H7 (cell line): Measurements from ENCODE around the gene TFDP3. TPM values are rescaled to one million over a fixed set of nuclear protein-coding genes. Genes with fewer than 3 reads are reported as not detected.
A peak's percentile ranks its signal among the peaks of the same experiment; 100 is the strongest.

Experiments
- DNase-seq: peaks from one replicate; pipeline ENCODE4 v3.0.0; 2012
- H3K27me3 ChIP-seq: 2 replicates; pipeline ENCODE4 v1.6.0; 2011; ENCODE audit warnings: mild to moderate bottlenecking, low read length; ENCODE audit not compliant: control insufficient read depth, insufficient read depth
- H3K36me3 ChIP-seq: replicated peaks from 2 replicates; pipeline ENCODE4 v1.5.1; 2011; ENCODE audit warnings: low read length; ENCODE audit not compliant: control insufficient read depth, insufficient read depth
- H3K4me3 ChIP-seq: 2 replicates; pipeline ENCODE4 v1.5.1; 2011; ENCODE audit warnings: low read depth, mild to moderate bottlenecking, control low read depth, low read length, moderate library complexity; ENCODE audit not compliant: insufficient read depth
- total RNA-seq: library from RNA; depleted of rRNA; stranded (reverse); fragments of >200 nt; shearing (Covaris generic); gene quantifications from 2 replicates; pipeline ENCODE4 v1.2.3, GENCODE V29; 2014; rRNA removed

Gene TFDP3, protein sequence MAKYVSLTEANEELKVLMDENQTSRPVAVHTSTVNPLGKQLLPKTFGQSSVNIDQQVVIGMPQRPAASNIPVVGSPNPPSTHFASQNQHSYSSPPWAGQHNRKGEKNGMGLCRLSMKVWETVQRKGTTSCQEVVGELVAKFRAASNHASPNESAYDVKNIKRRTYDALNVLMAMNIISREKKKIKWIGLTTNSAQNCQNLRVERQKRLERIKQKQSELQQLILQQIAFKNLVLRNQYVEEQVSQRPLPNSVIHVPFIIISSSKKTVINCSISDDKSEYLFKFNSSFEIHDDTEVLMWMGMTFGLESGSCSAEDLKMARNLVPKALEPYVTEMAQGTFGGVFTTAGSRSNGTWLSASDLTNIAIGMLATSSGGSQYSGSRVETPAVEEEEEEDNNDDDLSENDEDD
- not detected in 2 replicates for total RNA-seq

DNA sequence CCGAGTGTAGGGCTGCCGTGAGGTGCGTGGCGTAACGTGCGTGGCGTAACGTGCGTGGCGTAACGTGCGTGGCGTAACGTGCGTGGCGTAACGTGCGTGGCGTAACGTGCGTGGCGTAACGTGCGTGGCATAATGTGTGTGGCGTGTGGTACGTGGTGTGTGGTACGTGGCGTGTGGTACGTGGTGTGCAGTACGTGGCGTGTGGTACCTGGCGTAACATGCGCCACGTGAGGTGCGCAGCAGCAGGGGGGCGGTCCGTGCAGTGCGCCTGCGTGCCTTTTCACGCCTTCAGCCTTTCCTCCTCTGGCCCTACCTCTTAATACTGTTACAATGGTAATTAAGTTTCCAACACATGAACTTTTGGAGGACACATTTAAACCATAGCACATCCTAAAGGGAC, at the start of gene TFDP3:
TSS of gene TFDP3 (minus strand) at position 26 of the 400 bp plus-strand sequence. CDS start 95 bp downstream, outside the sequence.
- Histone ChIP-seq H3K36me3 (no peaks in the 10 kb centered on the region), H3K4me3 (no peak within 1 kb of the TSS), H3K27me3 (no peaks in the 10 kb centered on the region)
- no peak for DNase-seq

DNA sequence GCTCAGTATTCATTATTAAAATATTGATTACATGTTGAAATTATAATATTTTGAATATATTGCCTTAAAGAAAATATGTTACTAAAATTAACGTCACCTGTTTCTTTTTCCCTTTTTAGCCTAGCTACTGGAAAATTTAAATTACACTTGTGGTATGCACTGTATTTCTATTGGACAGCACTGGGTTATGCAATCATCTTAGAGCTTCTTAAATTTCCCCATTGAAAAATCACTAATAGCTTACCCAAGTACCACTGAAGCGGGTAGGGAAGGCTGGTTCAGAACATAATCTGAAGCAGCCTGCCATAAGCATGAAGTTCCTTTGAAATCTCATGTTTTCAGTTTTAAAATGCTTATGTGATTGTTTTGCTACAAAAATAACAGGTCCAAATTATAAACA, 49.5 kb upstream of the TFDP3 start:
- Histone ChIP-seq H3K4me3 (no peak overlapping the region), H3K27me3 (no peaks in the 10 kb centered on the region), H3K36me3 (no peaks in the 10 kb centered on the region)
- DNase-seq = no peak

DNA sequence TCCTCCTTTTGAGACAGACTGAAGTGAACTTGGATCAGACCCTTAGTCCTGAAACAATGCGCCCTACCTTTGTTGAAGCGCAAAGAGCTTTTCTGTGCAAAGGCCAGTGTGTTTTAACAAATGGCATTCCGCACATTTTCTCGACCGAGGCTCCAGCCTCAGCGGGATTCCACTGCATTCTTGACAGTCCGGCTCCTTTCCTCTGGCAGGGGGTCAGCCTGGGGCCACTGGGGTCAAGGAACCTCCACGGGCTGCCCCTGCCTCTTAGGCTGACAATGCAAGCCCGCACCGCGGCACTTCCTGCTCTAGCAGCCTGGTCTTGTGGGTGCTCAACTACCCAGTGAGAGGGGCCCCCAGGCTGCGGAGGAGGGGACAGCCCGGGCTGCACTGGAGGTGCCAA, 47.2 kb upstream of the TFDP3 start:
- Histone ChIP-seq H3K36me3 (no peaks in the 10 kb centered on the region), H3K27me3 (no peaks in the 10 kb centered on the region), H3K4me3 (no peak overlapping the region)
- peak; percentile 91 for DNase-seq

DNA sequence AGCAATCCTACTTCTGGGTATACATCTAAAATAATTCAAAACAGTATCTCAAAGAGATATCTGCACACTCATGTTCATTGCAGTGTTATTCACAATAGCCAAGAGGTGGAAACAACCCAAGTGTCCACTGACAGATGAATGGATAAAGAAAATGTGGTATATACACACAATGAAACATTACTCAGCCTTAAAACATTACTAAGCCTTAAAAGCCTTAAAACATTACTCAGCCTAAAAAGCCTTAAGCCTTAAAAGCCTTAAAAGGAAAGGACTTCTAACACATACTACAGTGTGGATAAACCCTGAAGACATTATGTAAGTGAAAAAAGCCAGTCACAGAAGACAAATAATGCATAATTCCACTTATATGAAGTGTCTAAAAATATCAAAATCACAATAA, 40.3 kb upstream of the TFDP3 start:
- Histone ChIP-seq H3K27me3 (no peaks in the 10 kb centered on the region), H3K36me3 (no peaks in the 10 kb centered on the region), H3K4me3 (no peak overlapping the region)
- no peak for DNase-seq

DNA sequence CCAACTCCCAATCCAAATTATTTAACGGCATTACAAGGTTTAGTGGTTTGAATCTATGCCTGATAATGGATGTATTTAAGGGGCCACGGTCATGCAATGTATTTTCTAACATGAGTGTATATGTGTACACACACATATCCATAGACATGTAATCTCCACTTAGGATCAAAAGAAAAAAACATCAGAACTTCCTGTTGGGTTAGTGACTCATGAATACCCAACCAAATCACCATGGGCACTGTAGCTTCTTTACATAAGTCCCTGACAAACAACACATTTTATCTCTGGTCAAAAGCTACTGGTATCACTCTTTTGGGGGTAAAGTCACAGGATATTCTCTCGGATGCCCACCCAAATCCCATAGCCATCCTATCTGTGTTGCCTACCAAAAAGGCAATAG, 36.5 kb upstream of the TFDP3 start:
- no peaks in the 10 kb centered on the region for H3K36me3 ChIP-seq
- no peak for DNase-seq
- H3K4me3 ChIP-seq = no peak overlapping the region
- no peaks in the 10 kb centered on the region for H3K27me3 ChIP-seq

DNA sequence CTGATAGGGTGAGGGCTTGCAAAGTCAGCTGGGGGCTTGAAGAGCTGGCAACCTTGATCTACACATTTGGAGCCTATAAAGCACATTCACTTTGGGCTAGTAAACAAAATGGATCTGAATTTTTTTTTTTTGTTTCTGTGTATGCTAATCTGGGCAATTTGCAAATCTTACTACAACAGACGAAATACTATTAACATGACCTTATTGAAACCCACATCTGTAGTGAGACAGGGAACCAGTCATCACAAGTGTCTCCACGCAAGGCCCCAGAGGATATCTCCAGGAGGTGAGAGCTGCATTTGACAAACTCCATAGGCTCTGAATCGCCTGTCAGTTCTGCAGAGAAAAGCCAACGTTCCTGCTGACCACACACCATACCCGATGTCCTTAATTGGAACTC, 33.0 kb upstream of the TFDP3 start:
- H3K36me3 ChIP-seq = no peaks in the 10 kb centered on the region
- H3K4me3 ChIP-seq = no peak overlapping the region

DNA sequence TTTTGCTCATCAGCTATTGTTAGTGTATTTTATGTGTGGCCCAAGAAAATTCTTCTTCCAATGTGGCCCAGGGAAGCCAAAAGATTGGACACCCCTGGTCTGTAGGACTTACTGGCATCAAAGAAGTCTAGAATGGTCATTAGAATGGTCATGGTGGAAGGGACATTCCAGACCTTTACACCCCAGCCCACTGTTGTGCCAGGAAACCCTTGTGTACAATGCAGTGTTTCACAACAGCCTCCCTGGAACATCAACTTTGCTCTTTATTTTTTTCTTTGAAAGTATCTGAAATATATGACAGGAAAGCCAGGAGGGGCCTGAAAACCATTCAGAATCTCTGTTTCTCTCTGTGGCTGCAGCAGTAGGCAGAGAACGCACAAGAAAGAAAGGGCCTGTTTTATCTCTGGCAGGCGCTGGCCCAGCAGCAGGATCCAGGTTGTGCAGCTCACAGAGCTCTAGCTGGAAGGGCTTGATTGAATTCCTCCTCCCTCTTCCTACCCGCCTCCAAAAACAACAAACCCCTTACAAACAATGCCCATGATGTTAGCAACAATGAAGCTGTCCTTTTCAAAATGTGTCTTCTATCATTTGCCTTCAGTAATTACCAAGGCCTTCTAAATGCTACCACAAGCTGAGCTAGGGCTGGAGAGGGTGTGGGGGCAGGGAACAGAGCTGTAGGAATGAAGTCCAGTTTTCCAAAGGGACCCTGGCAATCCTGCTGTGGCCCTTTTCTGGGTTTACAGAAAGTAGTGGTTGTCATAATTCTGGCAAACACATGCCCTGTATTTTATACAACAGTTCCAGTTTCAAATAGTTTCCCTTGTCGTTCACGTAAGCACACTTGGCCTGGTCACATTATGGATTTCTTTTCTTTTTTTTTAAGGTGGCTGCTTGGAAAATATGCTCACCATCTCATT, 32.3 kb upstream of the TFDP3 start:
- Histone ChIP-seq H3K27me3 (no peaks in the 10 kb centered on the region), H3K36me3 (no peaks in the 10 kb centered on the region), H3K4me3 (no peak overlapping the region)
- DNase-seq = no peak

More for the DNA sequence above, 33.0 kb upstream of the TFDP3 start:
- H3K27me3 ChIP-seq = no peaks in the 10 kb centered on the region
- DNase-seq = no peak

DNA sequence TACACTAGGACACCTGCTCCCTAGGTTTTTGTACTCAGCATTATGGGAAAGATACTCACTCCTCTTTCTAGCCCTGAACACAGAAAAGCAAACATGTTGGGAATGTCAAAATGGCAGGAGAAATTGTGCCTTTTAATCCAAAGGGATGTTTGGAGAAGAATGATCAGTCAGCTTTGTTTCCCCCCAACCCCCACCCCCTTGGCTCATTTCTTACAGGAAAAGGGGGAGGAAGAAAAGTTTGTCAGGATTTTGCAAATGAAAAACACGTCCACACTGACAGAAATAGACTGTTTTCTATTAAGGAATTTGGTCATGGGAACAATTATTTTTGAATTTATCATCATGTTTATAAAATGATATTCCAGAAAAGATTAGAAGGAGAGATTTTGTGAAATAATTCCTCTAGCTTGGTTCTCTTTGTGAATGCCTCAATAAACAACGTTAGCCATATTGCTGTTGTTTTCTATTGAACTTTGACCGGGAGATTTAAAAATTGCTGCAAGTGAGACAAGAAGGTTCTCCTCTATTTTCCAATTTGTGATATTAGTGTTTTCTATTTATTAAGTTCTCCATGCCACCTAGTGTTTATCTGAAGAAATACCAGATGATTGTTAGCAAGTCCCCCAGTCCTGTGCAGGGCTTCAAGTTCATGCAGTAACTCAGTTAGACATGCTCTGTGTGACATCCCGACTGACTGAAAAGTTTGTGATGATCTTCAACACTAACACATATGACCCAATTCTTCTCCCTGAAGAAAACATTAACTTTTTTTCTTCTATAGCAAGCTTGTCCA, 31.3 kb upstream of the TFDP3 start:
- H3K27me3 ChIP-seq = no peaks in the 10 kb centered on the region
- no peak for DNase-seq
- H3K4me3 ChIP-seq = no peak overlapping the region
- no peaks in the 10 kb centered on the region for H3K36me3 ChIP-seq

DNA sequence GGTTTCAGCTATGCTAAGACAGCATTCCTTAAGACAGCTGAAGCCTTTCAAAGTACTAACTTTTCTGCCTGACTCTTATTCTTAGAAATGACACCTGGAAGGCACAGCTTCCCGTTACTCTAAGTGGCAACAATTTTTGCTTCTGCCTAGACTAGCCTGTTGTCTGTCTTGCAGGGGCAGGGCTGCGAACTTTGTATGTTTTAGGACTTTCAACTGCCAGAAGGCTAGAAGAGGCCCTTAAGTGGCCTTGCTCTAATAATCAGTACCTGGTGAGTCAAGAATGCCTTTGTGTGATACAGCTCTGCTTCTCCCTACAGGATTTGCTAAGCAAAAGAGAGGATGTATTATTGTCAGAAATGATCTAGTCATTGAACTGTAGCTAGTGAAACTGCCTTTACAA, 30.0 kb upstream of the TFDP3 start:
- Histone ChIP-seq H3K36me3 (no peaks in the 10 kb centered on the region), H3K27me3 (no peaks in the 10 kb centered on the region), H3K4me3 (no peak overlapping the region)
- DNase-seq = no peak

DNA sequence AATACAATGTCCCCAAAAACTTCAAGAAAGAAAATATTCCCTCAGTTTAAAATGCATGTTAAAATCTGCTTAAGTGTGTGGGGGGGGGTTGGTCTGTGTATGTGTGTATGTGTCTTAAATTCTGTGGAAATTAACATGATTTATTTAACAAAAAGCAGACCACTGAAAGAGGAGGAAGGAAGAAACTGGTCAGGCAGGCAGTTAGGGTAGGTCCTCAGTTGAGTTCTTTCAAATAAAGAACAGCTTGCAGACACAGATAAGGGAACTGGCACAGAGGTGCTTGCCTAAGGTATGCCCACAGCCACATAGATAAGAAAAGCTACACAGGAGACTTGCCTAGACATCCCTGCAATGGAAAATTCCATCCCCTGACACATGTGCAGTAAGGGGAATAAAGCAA, 28.8 kb upstream of the TFDP3 start:
- Histone ChIP-seq H3K27me3 (no peaks in the 10 kb centered on the region), H3K4me3 (no peak overlapping the region), H3K36me3 (no peaks in the 10 kb centered on the region)
- DNase-seq = no peak

DNA sequence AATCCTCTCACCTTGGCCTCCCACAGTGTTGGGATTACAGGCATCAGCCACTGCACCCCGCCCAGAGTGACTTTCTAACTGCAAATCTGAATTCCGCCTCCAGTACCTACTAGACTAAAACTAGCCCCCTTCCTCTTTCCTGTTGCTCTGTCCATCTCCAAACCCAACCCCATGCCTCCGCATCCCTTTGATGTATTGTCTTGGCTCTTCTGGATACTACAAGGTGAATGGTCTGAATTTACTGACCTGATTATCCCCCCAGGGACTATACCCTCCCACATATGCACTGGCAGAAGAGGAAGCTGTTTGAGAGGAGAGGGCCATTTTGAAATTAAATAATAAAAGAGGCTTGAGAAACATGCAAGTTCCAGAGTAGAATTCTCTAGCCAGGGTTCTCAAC, 17.7 kb upstream of the TFDP3 start:
- Histone ChIP-seq H3K4me3 (no peak overlapping the region), H3K27me3 (peaks cover 53% of the 10 kb centered on the region), H3K36me3 (no peaks in the 10 kb centered on the region)
- DNase-seq = no peak

DNA sequence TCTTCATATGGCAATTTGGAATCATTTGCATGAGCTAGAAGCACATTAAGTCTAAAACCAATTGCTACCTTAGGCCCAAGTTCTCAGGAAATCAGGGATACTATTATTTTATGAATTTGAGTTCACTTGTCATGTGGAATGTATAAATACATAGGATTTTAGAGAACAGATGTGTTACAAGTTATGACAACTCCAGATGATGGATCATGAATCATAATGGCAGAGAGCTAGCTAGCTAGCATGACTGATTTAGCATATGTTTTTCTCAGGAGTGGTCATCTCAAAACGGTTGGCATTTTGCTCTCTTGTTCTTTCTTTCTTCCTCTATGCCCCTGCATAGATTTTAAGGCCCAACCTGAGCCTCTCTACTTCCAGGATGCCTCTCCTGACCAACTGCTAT, 14.2 kb upstream of the TFDP3 start:
- DNase-seq = no peak
- no peaks in the 10 kb centered on the region for H3K36me3 ChIP-seq
- H3K4me3 ChIP-seq = no peak overlapping the region
- peaks cover 36% of the 10 kb centered on the region for H3K27me3 ChIP-seq

DNA sequence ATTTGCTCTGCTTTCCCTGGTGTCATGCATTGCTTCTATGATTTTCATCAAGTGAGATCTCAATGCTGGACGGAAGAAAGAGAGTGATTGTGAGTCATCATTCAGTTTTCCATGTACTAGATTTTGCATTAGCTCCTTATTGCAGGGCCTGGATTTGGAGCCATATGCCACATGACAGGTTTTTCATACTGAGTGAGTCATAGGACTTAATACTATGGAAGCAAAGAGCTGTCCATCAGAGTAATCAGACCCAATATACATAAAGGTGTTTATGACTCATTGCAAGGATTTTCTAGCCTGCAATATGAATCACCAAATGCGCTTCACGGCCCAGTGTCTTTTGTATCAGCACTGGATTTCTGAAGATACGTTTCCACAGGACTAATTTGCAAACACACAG, 11.2 kb upstream of the TFDP3 start:
- H3K36me3 ChIP-seq = no peaks in the 10 kb centered on the region
- peaks cover 17% of the 10 kb centered on the region for H3K27me3 ChIP-seq
- no peak for DNase-seq
- H3K4me3 ChIP-seq = no peak overlapping the region

DNA sequence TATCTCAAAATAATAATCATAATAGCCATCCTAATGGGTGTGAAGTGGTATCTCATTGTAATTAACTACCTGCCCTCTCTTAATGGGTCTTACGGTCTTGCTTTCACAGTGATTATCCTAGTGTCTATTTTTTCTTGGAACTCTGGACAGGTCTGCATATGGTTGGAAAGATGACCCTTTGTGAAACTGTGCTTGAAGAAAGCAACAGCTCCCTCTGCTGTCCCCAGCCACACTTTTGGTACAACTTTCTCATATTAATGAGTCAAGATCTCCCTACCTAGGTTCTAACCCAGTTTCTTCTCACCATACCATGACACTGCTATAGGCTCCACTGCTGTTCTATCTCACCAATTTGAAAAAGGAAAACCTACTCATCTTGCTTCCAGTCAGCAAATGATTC, 2.4 kb downstream of the TFDP3 start:
- Histone ChIP-seq H3K27me3 (no peaks in the 10 kb centered on the region), H3K4me3 (no peak overlapping the region), H3K36me3 (no peaks in the 10 kb centered on the region)
- peak; percentile 61 for DNase-seq
